Retinal pigment epithelial cell (primary cell): ENCODE measurements around the gene SIAH1.
A peak's percentile ranks its signal among the peaks of the same experiment; 100 is the strongest.

ENCODE experiments used
- DNase-seq: peaks from one replicate; pipeline ENCODE4 v3.0.0-alpha.2; 2010; ENCODE audit warnings: low read depth
- H3K4me3 ChIP-seq: 2 replicates; pipeline ENCODE4 v1.5.1; 2011; ENCODE audit warnings: mild to moderate bottlenecking, low read length, control low read depth, moderate library complexity
- TF ChIP-seq, protein P1 (sequence below): conservative IDR thresholded peaks from 2 replicates; pipeline ENCODE4 v1.5.1; 2011; ENCODE audit warnings: low read depth, low read length, control low read depth, inconsistent platforms

SIAH1 gene

DNA sequence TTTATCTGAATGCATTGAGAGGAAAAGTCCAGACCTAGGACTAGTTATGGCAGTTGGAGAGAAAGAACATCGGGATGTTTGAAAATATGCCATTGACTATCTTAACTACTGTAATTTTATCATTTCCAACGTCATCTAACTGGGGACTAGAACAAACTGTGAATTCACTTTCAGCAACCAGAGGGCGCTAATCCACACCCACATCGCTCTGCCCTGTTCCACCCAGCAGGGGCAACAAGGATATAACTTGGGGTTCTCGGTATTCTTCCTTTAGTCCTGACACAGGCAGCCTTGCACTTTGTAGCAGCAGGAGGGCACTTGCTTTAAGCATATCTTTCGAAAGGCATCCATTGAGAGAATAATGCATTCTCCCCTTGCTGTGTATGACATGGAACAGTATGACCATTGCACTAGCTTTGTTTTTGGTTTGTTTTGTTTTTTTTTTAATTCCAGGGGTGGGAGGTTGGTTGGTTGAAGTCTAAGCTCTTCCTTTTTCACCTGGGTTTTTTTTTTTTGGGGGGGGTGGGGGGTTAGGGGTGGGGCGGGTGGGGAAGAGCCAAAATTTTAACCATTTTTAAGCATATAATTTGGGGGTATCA is 31.5 kb downstream of the SIAH1 start:
- TF ChIP-seq, protein P1, sequence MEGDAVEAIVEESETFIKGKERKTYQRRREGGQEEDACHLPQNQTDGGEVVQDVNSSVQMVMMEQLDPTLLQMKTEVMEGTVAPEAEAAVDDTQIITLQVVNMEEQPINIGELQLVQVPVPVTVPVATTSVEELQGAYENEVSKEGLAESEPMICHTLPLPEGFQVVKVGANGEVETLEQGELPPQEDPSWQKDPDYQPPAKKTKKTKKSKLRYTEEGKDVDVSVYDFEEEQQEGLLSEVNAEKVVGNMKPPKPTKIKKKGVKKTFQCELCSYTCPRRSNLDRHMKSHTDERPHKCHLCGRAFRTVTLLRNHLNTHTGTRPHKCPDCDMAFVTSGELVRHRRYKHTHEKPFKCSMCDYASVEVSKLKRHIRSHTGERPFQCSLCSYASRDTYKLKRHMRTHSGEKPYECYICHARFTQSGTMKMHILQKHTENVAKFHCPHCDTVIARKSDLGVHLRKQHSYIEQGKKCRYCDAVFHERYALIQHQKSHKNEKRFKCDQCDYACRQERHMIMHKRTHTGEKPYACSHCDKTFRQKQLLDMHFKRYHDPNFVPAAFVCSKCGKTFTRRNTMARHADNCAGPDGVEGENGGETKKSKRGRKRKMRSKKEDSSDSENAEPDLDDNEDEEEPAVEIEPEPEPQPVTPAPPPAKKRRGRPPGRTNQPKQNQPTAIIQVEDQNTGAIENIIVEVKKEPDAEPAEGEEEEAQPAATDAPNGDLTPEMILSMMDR, result peak; percentile 91
- no peak for DNase-seq
- H3K4me3 ChIP-seq, result no peak overlapping the region

DNA sequence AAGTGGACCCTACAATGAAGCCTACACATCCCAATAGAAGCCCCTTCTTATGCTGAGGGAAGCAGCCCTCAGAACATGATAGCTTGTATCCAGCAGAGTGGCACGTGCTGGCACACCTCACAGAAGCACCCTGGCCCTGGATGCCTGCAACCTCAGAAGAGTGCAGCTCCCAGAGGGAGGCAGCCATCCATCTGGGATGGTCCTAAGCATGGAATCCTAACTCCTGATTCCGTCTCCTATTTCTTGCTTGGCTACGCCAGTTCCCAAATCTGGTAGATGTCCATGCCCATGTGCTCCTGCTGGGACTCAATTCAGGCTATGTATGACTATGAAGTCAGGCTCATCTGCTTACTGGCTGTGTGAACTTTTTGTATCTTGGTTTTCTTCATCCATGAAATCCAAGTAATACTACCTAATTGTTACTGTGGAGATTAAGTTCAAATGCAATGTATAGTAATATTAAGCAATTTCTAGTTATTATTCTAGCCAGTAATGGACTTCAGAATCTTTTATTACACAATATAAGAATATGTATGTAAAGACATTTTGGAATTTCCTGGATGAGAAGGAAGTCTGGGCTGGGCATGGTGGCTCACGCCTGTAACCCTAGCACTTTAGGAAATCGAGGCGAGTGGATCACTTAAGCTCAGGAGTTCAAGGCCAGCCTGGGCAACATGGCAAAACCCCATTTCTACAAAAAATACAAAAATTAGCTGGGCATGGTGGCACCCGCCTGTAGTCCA is 32.4 kb downstream of the SIAH1 start:
- no peak overlapping the region for H3K4me3 ChIP-seq
- no peak for DNase-seq
- TF ChIP-seq, protein P1, result no peak

DNA sequence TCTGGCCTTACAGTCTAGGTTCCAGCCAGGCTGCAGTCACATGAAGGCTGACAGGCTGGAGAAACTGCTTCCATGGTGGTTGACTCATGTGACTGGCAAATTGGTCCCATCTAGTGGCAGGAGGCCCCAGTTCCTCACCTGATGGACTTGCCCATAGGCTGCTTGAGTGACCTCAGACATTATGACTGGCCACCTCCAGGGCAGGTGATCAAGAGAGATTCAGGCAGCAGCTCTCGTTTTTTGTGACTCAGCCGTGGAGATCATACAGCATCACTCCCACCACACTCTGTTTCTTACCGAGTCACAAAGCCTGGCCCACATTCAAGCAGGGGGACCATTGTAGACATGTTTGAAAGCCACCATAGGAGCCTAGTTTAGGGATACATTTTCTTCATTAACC is 34.5 kb downstream of the SIAH1 start:
- no peak for DNase-seq
- TF ChIP-seq, protein P1, result no peak

DNA sequence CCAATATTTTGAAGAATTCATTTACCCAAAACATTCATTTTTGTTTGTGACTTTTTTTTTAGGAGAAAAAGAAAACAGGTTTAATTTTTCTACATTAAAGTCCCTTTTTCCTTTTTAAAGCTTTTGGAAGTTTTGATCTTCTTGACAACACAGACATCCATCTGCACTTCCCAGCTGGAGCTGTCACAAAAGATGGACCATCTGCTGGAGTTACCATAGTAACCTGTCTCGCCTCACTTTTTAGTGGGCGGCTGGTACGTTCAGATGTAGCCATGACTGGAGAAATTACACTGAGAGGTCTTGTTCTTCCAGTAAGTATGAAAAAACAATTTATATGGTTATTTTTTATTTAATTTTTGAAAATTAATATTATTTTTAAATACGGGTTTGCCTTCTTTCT is 37.2 kb downstream of the SIAH1 start:
- DNase-seq, result no peak
- no peak overlapping the region for H3K4me3 ChIP-seq
- TF ChIP-seq, protein P1, result no peak

More for the DNA sequence above, 34.5 kb downstream of the SIAH1 start:
- no peak overlapping the region for H3K4me3 ChIP-seq

DNA sequence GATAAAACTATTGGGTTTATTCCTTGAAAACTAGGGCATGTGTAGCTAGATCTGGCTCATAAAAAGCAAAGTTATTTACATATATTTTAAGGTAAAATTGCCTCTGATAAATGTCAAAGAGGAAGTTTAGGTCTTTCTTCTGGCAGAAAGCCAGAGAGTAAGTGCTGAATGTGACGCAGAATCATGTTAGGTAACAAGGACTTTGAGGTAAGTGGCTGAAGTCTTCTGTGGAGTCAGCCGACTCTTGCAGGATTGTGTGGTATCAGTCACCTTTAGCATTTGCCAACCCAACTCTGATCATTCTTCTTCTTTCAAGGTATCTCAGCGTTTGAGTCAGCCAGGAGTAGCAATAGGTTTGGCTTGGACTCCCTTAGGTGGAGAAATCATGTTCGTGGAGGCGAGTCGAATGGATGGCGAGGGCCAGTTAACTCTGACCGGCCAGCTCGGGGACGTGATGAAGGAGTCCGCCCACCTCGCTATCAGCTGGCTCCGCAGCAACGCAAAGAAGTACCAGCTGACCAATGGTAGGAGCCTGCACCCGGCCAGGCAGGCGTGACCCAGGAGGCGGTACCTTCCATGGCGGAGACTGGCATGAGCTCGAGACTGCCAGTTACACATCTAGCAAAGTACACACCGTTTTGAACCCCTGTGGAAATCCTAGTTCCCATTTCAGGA is 37.9 kb downstream of the SIAH1 start:
- no peak for DNase-seq

DNA sequence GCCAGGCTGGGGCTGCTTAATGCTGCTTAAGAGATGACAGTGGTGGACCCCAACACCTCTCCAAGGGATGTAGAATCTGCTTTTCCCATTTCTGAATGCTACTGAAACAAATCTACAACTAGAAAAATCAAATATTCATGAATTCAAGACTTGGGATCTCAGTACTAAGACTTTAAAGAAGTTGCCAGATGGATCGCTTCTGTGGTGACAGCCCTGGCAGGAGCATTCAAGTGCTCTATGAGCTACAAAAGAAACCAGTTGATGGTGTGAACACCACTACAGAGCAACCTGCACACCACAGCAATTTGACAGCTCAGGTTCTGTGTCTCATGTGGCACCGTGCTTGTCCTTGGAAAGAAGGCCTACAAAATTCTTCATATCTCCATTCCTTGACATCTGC is 42.6 kb downstream of the SIAH1 start:
- no peak for DNase-seq
- TF ChIP-seq, protein P1, result no peak
- no peak overlapping the region for H3K4me3 ChIP-seq

More for the DNA sequence above, 37.9 kb downstream of the SIAH1 start:
- no peak overlapping the region for H3K4me3 ChIP-seq
- TF ChIP-seq, protein P1, result no peak
